ENCODE measurements around the gene TMEM61.

The TMEM61 gene

DNA sequence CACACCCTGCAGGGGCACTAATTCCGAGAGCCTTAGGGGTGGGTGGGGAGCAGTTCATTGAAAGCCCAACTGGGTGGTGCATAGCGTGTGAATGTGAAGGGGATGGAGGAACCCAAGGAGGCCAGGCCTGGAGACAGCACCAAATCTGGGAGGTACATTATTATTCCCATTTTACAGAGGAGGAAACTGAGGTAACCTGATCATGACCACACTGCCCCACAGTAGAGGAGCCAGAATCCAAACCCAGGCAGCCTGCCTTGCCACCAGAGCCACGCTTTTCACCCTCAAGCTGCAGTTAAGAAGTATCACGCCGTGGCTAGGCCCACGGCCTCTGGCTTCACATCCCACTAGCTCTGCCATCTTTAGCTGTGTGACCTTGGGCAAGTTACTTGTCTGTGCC, 17.7 kb downstream of the TMEM61 start:
- TF ChIP-seq GATA3 (IDR thresholded peaks at IDR 0.05; ENCODE audit: low read depth, low read length) (no peak), GATA2 (IDR thresholded peaks at IDR 0.05; ENCODE audit: low read depth, low read length) (no peak)

DNA sequence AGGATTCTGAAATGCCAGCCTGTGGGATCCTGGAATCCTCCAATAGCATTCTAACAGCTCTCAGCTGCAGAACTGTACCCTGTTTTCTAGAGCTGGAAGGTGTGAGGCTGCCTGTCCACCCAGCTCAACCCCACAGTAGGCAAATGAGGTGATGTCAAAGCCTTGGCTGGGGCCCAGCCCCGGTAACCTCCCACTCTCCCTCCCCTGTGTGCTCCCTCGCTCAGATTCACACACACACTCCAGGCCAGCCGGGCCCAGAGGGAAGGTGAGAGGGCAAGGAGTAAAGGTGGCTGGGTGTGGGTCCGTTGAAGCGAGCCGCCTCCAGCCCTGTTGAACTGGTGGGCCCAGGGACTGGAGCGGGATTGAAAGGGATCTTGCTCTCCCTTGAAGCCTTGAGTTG, 18.2 kb downstream of the TMEM61 start, which contains the start of gene BSND:
Gene BSND (plus strand): TSS at position 257 of the 400 bp plus-strand sequence. CDS start 254 bp downstream, outside the sequence.
- no peak for TF ChIP-seq GATA3 (IDR thresholded peaks at IDR 0.05; ENCODE audit: low read depth, low read length)
- no peak for TF ChIP-seq GATA2 (IDR thresholded peaks at IDR 0.05; ENCODE audit: low read depth, low read length)

DNA sequence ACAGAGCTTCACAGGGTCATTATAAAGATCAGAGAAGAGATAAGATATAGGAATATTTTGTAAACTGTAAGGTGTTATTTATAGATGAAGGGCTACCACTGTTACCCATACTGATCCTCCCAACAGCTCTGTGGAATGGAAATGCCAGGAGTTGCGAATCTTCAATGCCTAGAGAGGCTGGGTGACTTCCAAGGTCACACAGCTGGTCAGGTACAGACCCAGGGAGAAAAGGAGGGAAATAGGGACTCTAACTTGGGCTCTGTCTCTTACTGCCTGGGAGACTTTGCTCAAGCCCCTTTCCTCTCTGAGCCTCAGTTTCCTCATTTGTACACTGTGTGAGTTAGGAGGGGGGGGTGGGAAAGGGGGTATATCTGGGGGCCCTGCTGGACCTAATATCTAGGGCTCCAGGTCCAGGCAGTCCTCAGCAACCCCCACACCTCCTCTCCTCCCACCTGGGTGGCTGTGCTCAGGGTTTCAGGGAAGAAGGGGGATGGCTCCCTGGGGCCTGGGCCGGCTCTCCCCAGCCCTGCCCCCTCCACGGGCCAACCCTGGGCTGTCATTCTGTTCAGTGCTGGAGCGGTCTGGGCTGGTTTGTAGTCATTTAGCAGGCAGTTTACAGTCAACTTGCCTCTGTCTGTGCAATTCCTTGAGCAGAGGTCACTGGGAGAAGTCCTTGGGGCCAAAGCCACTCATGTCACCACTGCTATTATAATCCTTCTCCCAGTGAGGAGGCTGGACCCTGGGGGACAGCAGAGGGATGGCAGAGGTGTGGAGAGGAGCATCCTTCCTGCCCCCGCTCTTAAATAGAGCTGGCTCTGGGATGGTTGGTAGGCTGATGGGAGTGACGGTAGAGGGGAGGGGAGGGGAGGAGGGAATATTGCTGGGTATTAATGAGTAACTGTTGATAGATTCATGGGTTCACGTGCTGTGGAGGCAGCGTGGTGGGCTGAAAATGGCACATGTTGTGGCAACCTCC, 20.0 kb downstream of the TMEM61 start:
- no peak for TF ChIP-seq GATA3 (IDR thresholded peaks at IDR 0.05; ENCODE audit: low read depth, low read length)
- no peak for TF ChIP-seq GATA2 (IDR thresholded peaks at IDR 0.05; ENCODE audit: low read depth, low read length)

DNA sequence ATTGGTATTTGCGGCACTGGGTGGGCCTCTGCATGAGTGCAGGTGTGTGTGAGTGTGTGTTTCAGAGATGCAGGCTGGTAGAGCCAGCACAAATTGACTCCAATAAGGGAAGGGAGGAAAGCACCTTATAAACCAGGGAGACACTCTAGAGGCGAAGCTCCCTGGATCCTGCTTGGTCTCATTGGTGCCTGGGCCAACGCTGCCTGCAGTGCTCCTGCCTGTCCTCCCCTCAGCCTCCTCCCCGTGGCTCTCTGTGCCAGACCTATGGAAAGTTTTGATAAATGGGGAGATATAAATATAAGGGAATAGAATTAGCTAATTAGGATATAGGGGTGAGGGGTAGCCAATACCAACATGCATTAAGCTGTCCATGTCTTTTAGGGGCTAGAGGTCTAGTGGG, 20.9 kb downstream of the TMEM61 start:
- TF ChIP-seq GATA2 (IDR thresholded peaks at IDR 0.05; ENCODE audit: low read depth, low read length) (no peak), GATA3 (IDR thresholded peaks at IDR 0.05; ENCODE audit: low read depth, low read length) (no peak)

DNA sequence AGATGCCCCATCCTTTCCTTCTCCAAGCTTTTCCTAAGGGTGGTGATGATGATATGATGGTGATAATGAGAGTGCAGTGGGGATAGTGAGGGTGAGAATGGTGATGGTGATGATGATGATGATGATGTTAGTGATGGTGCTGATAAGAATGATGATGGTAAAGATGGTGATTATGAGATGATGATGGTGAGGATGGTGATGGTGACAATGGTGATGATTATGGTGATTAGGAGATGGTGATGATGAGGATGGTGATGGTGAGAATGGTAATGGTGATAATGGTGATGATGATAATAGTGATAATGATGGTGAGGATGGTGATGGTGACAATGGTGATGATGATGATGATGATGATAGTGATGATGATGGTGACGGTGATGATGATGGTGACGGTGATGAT, 22.3 kb downstream of the TMEM61 start:
- TF ChIP-seq GATA2 (IDR thresholded peaks at IDR 0.05; ENCODE audit: low read depth, low read length): no peak
- no peak for TF ChIP-seq GATA3 (IDR thresholded peaks at IDR 0.05; ENCODE audit: low read depth, low read length)

DNA sequence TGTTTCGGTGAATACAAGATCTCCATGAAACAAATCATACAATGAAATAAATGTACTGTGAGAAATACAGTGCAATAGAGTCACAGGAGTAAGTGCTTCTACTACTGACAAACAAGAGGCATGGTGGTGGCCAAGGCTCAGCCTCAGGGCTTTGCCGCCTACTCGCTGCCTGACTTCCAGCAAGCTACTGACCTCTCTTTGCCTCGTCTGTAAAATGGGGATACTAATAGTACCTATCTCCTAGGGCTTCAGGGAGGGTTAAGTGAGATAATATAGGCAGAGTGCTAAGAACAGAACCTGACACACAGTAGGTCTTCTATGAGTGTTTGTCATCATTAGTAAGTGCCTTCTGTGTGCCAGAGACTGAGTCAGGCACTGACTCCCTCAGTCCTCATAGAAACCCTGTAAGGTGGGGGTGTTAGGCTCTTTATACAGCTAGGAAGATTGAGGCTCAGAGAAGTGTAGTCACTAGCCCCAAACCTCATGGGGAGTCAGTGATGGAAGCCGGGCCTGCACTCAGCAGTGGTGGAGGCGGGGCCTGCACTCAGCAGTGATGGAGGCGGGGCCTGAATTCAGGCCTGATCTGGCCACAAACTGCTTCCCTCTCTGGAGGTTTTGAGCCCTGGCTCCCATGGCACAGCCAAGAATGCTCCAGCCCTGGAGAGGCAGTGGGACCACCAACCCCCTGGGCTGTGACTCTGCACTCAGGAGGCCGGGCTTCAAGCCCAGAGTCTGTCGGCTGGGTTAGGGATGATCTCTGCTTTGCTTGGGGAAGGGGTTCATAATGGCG, 25.1 kb downstream of the TMEM61 start:
- TF ChIP-seq GATA3 (IDR thresholded peaks at IDR 0.05; ENCODE audit: low read depth, low read length): no peak
- no peak for TF ChIP-seq GATA2 (IDR thresholded peaks at IDR 0.05; ENCODE audit: low read depth, low read length)

DNA sequence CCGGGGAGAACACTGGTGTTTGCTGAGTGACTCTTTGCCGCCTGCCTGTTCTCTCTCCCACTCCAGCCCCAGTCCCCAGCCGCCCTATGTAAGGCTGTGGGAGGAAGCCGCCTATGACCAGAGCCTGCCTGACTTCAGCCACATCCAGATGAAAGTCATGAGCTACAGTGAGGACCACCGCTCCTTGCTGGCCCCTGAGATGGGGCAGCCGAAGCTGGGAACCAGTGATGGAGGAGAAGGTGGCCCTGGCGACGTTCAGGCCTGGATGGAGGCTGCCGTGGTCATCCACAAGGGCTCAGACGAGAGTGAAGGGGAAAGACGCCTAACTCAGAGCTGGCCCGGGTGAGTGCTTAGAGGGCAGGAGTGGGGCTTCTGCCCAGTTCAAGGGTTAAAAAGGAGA, 26.5 kb downstream of the TMEM61 start:
- TF ChIP-seq GATA3 (IDR thresholded peaks at IDR 0.05; ENCODE audit: low read depth, low read length): no peak
- TF ChIP-seq GATA2 (IDR thresholded peaks at IDR 0.05; ENCODE audit: low read depth, low read length): no peak

DNA sequence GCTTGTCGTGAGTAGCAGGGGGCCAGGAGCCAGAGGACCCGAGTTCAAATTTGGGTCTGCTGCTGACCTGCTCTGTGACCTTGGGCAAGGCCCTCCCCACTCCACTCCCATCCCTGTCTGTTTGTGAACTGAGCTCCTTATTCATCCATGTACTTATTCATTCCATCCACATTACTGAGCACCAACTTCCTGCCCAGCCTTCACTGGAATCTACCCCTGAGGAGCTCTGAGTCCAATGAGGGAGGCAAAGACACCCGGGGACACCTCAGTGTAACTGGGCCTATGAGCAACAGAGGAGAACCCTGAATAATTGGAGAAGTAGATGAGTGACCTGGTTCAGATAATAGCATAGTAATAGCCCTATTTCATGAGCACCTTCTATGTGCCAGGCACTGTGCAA, 27.2 kb downstream of the TMEM61 start:
- TF ChIP-seq GATA3 (IDR thresholded peaks at IDR 0.05; ENCODE audit: low read depth, low read length): no peak
- TF ChIP-seq GATA2 (IDR thresholded peaks at IDR 0.05; ENCODE audit: low read depth, low read length): no peak

DNA sequence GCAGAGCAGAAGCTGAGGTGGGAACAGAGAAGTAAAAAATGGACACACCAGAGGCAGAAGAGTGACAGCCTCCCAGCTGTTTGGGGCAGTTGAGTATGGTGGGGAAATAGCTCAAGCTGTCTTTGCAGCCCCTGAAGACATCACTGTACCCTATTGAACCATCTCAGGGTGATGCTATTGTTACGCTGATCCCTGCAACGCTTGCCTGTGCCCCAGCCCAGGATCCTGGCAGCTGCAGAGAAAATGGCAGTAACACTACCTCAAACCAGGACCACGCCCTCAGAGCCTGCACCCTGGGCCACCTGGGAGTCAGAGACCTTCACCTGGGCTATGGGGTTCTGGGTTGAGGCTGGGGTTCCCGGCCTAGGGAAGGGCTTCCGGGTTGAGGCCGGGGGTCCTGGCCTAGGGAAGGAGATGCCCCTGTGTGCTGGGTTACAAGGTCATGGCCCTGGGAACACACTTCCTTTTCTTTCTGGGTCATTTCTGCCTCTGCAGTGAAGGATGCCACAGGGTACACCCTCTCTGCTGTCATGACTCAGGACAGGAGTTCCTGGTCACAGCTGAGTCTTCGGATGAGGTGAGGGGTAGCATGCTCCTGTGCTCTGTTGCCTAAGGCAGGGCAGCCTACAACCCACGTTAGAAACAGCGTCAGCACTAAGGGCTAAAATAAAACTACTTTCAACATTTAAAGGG, 29.9 kb downstream of the TMEM61 start:
- no peak for TF ChIP-seq GATA3 (IDR thresholded peaks at IDR 0.05; ENCODE audit: low read depth, low read length)
- TF ChIP-seq GATA2 (IDR thresholded peaks at IDR 0.05; ENCODE audit: low read depth, low read length): no peak

DNA sequence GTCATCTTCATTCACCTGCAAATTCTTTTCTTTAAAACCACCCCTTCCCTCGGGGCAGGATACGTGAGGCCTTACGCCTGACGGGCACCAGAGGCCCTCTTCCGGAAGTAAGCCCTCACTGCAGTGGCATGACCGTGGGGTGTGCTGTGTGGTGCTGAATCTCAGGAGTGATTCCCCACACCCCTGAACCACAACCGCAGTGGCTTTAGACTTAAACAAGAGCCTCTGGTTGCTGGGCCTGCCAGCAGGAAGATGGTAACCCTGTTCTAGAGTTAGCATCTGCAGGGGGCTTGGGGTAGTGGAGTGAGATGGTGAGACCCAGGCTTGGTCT, 30.4 kb downstream of the TMEM61 start:
- no peak for TF ChIP-seq GATA3 (IDR thresholded peaks at IDR 0.05; ENCODE audit: low read depth, low read length)
- no peak for TF ChIP-seq GATA2 (IDR thresholded peaks at IDR 0.05; ENCODE audit: low read depth, low read length)

DNA sequence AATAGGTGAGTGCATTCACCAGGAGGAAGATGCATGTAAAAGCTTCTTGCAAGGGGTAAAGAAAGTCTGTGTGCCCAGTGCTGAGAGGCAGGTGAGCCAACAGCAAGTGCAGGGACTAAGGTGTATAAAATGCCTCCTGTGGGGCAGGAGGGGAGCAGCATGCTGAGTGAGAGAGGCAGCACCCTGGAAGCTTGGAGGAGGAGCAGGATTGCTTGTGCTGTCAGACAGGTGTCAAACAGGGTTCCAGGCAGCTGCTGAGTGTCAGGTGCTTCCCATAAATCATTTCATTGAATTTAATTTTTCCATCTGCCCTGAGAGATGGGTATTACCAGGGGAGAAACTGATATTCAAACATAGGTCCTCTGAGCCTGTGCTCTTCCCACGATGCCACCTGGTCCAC, 32.2 kb downstream of the TMEM61 start:
- TF ChIP-seq GATA3 (IDR thresholded peaks at IDR 0.05; ENCODE audit: low read depth, low read length) (no peak), GATA2 (IDR thresholded peaks at IDR 0.05; ENCODE audit: low read depth, low read length) (no peak)

DNA sequence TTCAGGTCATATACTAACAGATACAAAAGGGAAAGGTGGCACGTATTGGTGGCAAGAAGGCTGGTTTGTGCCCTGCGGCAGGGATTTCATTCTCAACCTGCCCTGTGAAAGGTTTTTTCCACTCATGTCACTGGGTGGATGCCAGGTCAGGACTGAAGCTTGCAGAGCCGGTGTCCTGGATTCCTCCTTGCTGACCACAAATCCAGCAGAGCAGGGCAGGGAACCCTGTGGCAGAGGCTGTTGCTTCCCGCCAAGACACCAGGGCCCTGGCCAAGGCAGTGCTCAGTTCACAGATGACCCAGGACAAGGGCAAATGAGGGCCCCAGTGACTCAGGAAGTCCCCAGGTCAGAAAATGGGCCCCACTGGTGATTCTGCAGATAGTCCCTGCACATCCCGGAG, 34.7 kb downstream of the TMEM61 start:
- no peak for TF ChIP-seq GATA2 (IDR thresholded peaks at IDR 0.05; ENCODE audit: low read depth, low read length)
- no peak for TF ChIP-seq GATA3 (IDR thresholded peaks at IDR 0.05; ENCODE audit: low read depth, low read length)

DNA sequence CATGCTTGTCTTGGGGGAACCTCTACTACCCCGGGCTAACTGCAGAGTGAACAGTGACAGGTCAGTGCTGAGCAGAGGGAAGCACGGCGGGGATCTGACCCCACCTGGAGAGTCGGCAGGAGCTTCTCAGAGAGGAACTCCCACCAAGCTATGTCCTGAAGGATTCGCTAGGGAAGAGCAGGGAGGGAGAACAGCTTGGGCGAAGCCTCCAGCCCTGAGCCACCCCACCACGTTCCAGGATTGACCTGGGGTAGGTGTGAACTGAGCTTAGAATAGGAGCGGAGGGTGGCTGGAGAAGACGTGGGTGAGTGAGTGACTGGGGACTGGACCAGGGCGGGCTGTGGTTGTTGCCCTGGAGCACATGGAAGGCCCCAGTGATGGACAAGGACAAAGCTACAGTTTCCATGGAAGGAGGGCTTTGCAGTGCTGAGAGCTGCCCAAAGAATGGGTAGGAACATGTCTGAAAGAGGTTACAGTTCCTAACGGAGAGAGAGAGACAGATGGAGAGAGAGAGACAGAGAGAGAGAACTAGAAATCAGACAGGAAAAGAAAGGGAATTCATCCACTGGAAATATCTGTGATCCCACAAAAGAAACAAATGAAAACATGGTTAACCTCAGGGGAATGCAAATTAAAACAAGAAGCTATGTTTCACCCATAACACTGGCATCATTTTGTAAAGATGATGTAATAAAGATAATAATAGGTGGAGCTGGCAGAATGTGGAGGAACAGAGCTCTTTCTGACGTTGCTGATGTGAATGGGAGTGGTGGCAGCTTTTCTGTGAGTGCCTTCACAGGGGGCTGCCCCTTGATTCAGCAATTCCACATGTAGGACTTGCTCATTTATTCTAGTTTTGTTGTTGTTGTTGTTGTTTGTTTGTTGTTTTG, 35.5 kb downstream of the TMEM61 start:
- TF ChIP-seq GATA2 (IDR thresholded peaks at IDR 0.05; ENCODE audit: low read depth, low read length) (no peak), GATA3 (IDR thresholded peaks at IDR 0.05; ENCODE audit: low read depth, low read length) (no peak)

All from SH-SY5Y (cell line).